GM13976 (cell line): ENCODE measurements around the gene TGFBR3.

Experiments
- DNase-seq: peaks from one replicate; pipeline ENCODE4 v3.0.0; 2012; ENCODE audit warnings: low spot score
- in situ Hi-C: fragments of 300-500 bp; cut with MboI; formaldehyde crosslinking; loops from one replicate; pipeline ENCODE4 v1.12.0; 2022; ENCODE audit warnings: low sequenced_read_pairs, mixed read lengths, inconsistent platforms; ENCODE audit not compliant: unreplicated experiment
- TF ChIP-seq, protein P1 (sequence below): IDR thresholded peaks from 2 replicates; pipeline ENCODE4 v1.5.1; 2012; ENCODE audit warnings: borderline replicate concordance, mild to moderate bottlenecking; ENCODE audit not compliant: insufficient read depth; ENCODE audit errors: extremely low read depth, missing control alignments, control extremely low read depth

TGFBR3 gene

DNA sequence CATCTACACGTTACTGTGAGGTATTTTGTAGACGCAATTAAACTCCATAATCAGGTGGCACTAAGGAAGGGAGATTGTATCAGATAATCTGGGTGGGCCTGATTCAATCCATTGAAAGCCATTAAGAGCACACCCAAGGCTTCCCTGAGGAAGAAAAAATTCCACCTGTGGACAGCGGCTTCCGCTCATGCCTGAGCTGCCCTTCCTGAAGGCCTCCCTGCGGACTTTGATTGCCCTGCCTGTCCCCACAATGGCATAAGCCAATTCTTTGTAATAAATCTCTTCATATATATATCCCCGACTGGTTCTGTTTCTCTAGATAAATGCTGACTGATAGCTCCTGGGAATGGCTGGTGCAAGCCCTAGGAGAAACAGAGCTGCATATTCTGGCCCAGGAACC is 138.3 kb downstream of the TGFBR3 start:
- DNase-seq, result no peak
- in situ Hi-C loops, result no loop called here
- TF ChIP-seq, protein P1, sequence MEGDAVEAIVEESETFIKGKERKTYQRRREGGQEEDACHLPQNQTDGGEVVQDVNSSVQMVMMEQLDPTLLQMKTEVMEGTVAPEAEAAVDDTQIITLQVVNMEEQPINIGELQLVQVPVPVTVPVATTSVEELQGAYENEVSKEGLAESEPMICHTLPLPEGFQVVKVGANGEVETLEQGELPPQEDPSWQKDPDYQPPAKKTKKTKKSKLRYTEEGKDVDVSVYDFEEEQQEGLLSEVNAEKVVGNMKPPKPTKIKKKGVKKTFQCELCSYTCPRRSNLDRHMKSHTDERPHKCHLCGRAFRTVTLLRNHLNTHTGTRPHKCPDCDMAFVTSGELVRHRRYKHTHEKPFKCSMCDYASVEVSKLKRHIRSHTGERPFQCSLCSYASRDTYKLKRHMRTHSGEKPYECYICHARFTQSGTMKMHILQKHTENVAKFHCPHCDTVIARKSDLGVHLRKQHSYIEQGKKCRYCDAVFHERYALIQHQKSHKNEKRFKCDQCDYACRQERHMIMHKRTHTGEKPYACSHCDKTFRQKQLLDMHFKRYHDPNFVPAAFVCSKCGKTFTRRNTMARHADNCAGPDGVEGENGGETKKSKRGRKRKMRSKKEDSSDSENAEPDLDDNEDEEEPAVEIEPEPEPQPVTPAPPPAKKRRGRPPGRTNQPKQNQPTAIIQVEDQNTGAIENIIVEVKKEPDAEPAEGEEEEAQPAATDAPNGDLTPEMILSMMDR, result no peak

DNA sequence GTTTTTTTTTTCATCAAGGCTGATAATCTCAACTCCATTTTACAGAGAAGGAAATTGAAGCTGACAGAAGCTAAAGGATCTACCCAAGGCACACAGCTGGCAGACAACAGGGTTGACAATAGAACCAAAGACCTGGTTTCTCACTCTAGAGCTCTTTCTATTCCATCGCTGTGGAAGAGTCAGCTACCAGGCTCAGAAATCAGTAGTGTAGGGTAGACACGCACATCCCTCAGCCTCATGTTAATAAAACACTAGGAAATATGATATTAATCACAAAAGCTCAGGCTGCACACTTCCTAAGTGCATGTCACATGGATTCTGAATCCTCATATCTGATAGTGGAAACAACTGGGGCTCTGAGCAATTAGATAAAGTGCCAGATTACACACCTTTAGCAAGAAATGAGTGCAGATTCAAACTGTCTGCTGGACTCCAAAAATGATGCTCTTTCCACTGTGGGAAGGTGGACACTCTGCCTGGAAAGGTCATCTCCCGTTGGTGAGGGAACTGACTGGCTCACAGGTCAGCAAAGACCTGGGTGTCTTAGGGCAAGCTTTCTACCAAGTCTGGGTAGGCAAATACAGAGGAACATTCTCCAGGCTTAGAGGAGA is 139.1 kb downstream of the TGFBR3 start:
- in situ Hi-C loops, result no loop called here
- TF ChIP-seq, protein P1, result no peak
- DNase-seq, result no peak

DNA sequence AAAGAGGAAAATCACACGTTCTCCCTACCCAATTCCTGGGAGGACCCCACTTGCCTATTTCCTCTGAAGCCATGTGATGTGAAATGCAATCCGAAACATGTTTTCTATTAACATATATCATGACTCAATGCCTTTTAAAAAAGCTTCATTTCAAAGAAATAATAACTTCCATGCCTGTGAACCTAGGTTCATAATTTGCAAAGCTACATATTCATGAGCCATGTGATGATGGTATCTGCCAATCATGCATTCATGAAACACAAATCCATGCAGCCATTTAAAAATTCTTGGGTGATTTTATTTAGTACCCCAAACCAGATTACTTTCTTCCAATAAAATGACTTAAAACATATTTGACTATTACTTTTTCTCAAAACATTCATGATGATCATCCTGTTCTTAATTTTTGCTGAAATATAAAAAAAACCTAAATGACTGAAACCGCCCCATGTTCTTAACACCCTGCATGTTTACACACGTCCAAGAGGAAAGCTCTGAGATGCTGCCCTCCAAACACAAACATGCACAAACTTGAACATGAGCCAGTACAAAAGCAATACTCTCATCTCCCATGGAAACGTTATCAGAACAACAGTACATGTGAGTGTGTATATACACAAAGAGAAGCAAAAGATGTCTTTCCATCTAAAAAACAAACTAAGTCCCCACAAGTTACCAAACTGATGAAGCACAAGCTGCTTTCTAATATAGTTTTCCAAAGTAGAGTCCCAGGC is 140.1 kb downstream of the TGFBR3 start:
- no peak for DNase-seq
- TF ChIP-seq, protein P1, result no peak
- in situ Hi-C loops, result no loop called here

DNA sequence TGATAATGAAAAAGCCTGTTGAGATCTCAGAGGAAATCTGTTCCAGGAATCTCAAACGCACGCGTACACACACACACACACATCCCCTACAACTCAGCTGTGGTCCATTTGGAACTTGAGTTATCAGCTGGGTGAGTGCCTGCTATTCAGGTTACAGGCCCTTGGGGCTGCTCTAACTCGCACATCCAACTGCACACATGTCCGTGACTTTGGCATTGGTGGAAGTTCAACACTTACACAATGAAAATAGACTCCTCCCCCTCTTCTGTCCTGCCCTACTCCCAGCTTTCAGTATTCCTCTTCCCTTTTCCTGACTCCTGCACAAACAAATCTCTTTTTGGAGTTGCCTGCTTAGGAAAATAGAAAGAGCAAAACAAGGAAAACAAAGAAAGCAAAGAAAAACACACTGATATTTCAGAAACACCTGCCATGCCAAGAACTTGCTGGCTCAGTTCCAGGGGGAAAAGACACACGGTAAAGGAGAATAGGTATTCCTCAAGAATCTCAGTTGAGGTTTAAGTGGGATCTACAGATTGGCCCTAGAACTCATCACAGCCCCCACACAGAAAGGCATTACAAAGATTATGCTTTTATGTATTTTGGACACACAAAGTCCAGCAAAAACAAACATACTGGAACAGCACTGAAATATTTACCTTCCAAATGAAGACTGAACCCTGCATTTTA is 140.9 kb downstream of the TGFBR3 start:
- TF ChIP-seq, protein P1, result no peak
- in situ Hi-C loops, result no loop called here
- DNase-seq, result no peak

DNA sequence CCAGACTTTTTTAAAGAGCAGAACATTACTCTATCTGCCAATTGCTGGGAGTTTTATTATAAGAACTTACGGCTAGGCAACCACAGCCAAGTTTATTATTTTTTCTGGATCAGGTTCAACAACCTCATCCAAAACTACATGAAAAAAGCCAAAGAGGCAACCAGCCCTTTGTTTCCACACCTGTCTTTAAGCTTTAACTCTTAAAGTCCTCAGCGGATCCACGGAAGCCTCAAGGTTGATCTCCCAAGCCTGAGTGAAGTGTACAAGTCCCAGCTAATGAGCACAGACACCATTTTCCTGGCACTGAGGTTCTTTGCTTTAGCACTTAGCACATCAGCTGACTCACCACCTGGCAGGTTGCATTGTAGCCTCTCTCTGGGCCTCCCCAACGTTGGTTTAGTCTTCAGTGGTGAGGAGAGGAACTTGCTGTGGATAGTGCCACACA is 143.1 kb downstream of the TGFBR3 start:
- TF ChIP-seq, protein P1, result no peak
- in situ Hi-C loops, result no loop called here
- DNase-seq, result no peak

DNA sequence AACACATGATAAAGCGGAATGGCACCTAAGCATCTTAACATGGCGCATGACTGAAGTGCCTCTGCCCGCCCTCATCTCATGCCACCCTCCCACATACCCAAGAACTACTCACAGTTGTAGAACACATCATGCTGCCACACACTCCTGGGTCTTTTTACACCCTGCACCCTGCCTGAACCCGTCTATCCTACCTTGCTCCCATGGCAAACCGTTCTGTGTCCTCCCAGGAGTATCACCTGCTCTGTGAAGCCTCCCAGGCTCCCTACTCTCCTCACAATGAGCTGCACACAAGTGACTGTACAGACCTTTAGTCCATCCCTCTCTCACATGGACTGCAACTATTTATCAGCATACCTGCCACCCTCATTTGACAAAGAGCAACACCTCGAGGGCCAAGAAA is 144.0 kb downstream of the TGFBR3 start:
- in situ Hi-C loops, result no loop called here
- TF ChIP-seq, protein P1, result no peak
- DNase-seq, result no peak
